Prostate gland (tissue), 2 donors: ENCODE data around the gene SMIM23.

ENCODE experiments used
- POLR2A ChIP-seq: fragments of 450-650 bp; IDR thresholded peaks from one replicate; pipeline ENCODE4 v1.6.1; 2016; ENCODE audit warnings: antibody characterized with exemption, mild to moderate bottlenecking
- TF ChIP-seq, protein P1 (sequence below), 4 experiments: fragments of 200-600 bp in 2 of 4; fragments of 450-650 bp in 2 of 4; sonication (generic) in 2 of 4; IDR thresholded peaks; 1 replicate in 3 of 4; 2 replicates in 1 of 4; pipeline ENCODE4 v1.5.1; 2016 to 2019; ENCODE audit warnings: antibody characterized with exemption in 4 of 4, mild to moderate bottlenecking in 2 of 4, moderate library complexity in 2 of 4

GRCh38 chr5:171790408-171790807 is 4.8 kb downstream of the SMIM23 start:
- TF ChIP-seq, protein P1, sequence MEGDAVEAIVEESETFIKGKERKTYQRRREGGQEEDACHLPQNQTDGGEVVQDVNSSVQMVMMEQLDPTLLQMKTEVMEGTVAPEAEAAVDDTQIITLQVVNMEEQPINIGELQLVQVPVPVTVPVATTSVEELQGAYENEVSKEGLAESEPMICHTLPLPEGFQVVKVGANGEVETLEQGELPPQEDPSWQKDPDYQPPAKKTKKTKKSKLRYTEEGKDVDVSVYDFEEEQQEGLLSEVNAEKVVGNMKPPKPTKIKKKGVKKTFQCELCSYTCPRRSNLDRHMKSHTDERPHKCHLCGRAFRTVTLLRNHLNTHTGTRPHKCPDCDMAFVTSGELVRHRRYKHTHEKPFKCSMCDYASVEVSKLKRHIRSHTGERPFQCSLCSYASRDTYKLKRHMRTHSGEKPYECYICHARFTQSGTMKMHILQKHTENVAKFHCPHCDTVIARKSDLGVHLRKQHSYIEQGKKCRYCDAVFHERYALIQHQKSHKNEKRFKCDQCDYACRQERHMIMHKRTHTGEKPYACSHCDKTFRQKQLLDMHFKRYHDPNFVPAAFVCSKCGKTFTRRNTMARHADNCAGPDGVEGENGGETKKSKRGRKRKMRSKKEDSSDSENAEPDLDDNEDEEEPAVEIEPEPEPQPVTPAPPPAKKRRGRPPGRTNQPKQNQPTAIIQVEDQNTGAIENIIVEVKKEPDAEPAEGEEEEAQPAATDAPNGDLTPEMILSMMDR (IDR thresholded peaks at IDR 0.05) = no peak
- no peak for TF ChIP-seq POLR2A
